AG09309 (cell line): ENCODE measurements around the gene CHDH.

Experiments
- DNase-seq: peaks from one replicate; pipeline ENCODE4 v3.0.0-alpha.2; 2010; ENCODE audit warnings: low read depth
- H3K4me3 ChIP-seq: 2 replicates; pipeline ENCODE4 v1.5.1; 2011; ENCODE audit warnings: mild to moderate bottlenecking, low read depth, low read length, moderate library complexity; ENCODE audit not compliant: control insufficient read depth
- CTCF ChIP-seq: IDR thresholded peaks from 2 replicates; pipeline ENCODE4 v1.5.1; 2011; ENCODE audit warnings: mild to moderate bottlenecking, low read depth, low read length, inconsistent platforms; ENCODE audit not compliant: insufficient read depth, control insufficient read depth; ENCODE audit errors: missing control alignments

Gene CHDH

GRCh38 chr3:53826048-53826447, 20.2 kb downstream of the CHDH start:
- no peak for DNase-seq
- no peak for TF ChIP-seq CTCF
- no peak overlapping the region for H3K4me3 ChIP-seq

- TF ChIP-seq CTCF, result no peak
- H3K4me3 ChIP-seq, result no peak overlapping the region
- no peak for DNase-seq
Measured at GRCh38 chr3:53824795-53825194, 21.4 kb downstream of the CHDH start.

GRCh38 chr3:53823956-53824657, 22.1 kb downstream of the CHDH start:
- TF ChIP-seq CTCF, result no peak
- H3K4me3 ChIP-seq, result no peak overlapping the region
- no peak for DNase-seq

GRCh38 chr3:53823026-53823955, 22.9 kb downstream of the CHDH start:
- no peak for DNase-seq
- TF ChIP-seq CTCF, result no peak
- no peak overlapping the region for H3K4me3 ChIP-seq

- TF ChIP-seq CTCF, result no peak
- no peak for DNase-seq
Measured at GRCh38 chr3:53822331-53822741, 23.9 kb downstream of the CHDH start.

DNA sequence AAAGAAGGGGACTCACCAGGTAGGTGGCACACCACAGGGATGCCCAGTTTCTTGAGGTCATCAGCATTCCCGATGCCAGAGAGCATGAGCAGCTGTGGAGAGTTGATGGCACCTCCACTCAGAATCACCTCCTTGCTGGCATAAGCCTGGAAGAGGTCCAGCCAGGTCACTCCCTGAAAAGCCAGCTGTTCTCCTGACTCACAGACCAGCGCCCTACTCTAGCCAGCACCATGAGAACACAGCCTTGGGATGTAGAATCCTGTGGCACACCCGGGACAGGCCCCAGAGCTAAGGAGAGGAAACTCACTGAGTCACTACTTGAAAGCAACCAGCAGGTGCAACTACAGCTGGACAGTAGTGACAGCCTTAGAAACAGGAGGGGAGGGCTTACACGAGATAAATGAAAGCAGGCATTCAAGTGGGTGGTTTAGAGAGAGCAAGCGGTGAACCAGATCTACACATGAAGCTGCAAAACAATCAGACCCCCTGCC, 24.5 kb downstream of the CHDH start:
- no peak overlapping the region for H3K4me3 ChIP-seq
- DNase-seq, result no peak
- TF ChIP-seq CTCF, result no peak

More at GRCh38 chr3:53822331-53822741, 23.9 kb downstream of the CHDH start:
- H3K4me3 ChIP-seq, result no peak overlapping the region
